DMS79 treated with DMSO at 0.1 percent for 48 hours (cell line): ENCODE measurements around the gene NOA1.

Experiments used
- DNase-seq: peaks from one replicate; lab custom pipeline; 2025; lab: John Stamatoyannopoulos, UW

The NOA1 gene

DNA sequence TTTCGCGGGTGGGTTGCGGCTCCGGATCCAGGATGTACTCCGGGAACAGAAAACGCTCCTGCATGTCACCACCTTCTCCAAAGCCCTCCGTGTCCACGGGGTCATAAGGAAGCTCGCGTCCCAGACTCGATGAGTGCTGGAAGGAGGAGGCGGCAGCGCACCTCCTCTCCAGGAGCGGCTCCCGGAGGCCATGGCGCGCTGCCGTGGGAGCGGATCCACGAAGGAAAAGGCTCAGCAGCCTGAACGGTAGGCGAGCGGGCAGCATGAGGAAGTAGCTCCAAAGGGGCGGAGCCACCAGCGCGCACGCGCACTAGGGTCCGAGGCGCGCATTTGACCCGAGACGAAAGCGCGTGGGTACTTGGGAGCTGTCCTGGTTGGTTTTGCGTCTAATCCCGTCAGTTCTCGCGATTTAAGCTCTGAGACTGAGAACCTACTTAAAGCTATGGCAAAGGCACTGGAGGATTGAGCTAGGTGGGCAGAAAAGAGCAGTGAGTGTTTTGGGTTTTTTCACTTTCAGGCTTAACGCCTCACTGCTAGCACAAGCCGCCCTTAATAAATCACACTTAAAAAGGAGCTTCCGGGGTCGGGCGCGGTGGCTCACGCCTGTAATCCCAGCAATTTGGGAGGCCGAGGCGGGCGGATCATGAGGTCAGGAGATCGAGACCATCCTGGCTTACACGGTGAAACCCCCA is at the start of gene NOA1:
TSS of gene NOA1 (minus strand) at position 286 of the 692 bp plus-strand sequence. CDS start at position 265, 21 bp downstream.
- peak; percentile 91 for DNase-seq

DNA sequence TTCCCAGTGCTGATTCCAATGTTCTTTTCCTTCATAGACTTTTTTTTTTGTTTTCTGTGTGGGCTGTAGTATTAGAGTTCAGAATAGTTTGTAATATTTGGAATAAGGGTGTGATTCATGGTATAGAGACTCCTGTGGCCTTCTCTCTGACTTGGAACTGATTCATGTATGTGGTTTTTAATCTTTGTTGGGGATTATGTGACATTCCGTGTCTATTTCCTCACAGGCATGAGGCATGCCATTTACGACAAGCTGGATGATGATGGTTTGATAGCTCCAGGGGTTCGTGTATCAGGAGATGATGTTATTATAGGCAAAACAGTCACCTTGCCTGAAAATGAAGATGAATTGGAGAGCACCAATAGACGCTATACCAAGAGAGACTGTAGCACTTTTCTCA is 45.7 kb upstream of the NOA1 start:
- DNase-seq, result no peak

DNA sequence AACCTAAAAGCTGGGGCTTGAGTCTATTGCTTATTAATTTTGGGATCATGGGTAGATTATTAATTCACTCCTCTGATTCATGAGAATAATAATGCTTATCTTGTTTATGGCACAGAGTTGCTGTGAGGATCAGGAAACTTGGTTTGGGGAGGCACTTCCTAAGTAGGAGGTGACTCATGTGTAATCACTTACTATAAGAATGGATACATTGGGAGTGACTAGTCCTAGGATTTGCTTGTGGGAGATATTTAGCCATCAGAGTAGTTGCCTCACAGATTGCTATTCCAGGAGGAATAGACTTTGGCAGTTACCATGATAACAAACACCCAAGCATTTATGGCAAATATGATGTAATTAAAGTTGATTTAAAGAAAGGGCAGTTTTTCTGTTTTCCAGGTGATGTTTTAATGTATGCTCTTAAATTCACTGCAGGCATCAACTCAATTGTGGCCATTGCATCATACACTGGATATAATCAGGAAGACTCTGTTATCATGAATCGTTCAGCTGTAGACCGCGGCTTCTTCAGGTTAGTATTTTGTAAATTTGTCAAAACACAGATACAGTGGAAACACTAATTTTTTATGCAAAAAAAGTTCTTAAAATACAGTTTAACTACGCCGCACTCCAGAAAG is 43.2 kb upstream of the NOA1 start:
- DNase-seq, result no peak

DNA sequence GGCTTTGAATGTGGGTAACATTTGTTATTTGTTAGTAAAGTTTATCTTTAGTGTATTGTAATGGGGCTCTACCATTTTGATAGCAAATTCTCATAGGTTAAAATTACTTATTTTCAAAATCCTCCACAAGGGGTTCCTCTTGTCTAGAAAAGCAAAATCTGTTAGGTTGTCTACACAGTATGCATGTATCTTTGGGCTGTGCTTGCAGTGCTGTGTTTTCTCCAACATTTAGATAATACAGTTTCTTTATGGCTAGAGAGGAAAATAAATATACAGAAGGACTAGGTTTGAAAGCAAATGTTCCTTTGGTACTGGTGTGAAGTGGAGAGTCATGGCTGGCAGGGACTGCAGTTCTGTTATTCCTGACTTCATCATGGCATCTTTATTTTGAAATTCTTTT is 41.6 kb upstream of the NOA1 start:
- DNase-seq, result no peak

DNA sequence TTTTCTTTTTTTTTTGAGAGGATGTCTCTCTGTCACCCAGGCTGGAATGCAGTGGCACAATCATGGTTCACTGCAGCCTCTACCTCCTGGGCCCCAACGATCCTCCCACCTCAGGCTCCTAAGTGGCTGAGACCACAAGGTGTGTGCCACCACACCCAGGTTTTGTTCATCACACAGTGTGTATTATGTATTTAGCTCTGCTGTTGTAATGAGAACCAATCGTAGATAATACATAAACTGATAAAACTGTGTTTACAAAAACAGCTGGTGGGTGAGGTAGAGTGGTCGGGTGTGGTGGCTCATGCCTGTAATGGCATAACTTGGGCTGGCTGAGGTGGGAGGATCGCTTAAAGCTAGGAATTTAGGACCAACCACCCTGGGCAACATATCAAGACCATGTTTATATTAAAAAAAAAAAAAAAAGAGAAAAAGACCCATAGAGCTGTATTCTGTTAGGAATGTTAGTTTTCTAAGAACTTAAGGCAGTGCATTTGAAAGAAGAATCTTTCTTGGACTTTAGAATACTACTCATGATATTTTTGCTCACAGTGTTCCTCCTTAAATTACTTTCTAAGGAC is 36.2 kb upstream of the NOA1 start:
- DNase-seq, result no peak

DNA sequence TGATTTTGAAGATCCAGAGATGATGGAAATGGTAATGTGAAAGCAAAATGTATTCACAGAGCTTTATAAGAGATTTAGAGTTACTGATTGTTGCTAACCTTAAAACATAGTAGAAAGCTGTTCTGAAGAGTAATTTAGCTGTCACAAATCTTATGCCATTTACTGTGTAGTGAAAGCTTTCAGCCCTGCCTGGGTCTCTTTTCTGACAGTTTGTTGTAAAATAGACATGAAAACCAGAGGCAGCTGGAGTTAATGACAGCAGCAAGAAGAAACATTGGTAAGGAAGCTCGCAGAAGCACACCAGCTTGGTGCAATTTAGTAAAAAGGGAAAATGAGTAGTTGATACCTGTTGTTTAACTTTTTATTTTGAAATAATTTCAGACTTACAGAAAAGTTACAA is 22.3 kb upstream of the NOA1 start:
- no peak for DNase-seq

DNA sequence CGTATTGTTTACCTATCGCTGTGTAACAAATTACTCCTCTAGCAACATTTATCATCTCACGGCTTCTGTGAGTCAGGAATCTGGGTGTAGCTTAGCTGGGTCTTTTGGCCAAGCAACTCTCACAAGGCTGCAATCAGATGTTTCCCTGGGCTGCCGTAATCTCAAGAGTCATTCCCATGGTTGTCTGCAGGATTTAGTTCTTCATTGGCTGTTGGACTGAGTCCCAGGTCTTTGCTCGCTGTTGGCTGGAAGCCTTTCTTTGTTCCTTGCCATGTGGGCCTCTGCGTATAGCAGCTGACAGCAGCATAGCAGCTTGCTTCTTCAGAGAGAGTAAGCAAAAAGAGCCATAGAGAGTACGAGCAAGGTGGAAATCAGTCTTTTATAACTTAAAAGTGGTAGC is 18.1 kb upstream of the NOA1 start:
- DNase-seq, result no peak

DNA sequence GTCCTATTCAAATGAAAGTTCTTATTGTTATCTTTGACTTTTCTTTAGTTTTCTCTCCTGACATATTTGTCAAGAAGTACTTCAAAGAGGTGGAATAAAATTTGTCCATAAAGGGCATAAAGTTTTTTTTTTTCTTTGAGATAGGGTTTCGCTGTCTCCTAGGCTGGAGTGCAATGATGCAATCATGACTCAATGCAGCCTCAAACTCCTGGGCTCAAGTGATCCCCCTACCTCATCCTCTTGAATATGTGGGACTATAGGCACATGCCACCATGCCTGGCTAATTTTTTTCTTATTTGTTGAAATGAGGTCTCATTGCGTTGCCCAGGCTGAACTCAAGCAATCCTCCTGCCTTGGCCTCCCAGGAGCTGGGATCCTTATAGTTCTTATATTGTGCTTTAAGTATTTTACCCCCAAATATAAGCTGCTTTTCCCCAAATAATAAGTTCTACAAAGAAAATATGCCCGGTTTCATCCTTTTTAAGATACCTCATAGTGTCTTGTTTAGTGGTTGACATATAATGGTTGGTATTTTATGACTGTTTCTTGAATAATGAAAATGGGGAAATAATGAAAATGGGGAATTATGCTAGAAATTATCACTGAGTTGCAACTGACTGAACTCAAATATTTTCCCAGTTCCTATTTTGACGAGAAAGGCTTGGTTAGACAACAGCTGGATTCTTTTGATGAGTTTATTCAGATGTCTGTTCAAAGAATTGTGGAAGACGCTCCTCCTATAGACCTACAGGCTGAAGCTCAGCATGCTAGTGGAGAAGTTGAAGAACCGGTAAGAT is 12.9 kb upstream of the NOA1 start:
- no peak for DNase-seq

DNA sequence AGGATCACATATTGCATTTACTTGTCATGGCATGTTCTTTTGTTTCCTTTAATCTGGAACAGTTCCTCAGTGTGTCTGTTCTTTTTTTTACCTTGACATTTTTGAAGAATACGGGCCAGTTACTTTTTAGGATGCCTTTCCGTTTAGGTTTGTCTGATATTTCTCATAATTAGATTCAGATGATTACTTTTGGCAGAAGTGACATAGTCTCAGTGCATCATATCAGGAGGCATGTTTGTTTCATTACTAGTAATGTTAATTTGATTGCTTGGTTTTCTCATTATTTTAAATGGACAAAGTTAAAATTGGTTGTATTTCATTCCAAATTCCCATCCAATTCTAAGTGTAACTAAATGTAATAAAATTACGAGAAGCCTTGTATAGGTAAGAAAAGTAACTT is 9.5 kb upstream of the NOA1 start:
- no peak for DNase-seq

DNA sequence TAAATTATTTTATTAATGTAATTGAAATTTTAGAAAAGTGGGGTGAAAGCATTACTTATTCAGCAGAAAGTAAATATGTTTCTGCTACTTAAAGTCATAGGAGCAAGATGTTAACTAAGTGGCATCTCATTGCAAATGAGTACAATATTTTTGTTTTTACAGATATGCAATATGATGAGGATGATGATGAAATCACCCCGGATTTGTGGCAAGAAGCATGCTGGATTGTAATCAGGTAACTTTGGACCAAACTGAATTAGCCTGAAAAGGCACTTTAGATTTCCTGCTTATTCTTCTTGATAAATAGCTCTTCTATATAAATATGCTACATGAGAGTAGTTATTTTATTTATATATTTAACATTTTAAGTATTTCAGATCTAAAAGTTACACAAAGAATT is 8.8 kb upstream of the NOA1 start:
- DNase-seq, result no peak

DNA sequence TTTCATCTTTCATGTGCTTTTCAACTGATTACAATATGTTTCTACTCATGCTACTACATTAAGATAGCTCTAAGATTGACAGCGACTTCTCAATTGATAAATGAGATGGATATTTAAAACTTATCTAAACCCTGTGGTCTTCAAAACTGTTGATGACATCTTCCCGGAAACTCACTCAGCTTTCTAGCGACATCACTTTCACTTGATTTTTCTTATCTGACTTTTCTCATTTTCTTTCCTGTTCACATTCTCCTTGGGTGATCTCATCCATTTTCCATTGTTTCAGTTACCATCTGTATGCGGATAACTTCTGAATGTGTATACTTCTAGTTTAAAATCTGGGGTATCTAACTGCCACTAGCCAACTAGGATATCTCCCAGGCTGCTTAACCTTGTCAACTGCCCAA is 4.4 kb upstream of the NOA1 start:
- DNase-seq, result no peak

DNA sequence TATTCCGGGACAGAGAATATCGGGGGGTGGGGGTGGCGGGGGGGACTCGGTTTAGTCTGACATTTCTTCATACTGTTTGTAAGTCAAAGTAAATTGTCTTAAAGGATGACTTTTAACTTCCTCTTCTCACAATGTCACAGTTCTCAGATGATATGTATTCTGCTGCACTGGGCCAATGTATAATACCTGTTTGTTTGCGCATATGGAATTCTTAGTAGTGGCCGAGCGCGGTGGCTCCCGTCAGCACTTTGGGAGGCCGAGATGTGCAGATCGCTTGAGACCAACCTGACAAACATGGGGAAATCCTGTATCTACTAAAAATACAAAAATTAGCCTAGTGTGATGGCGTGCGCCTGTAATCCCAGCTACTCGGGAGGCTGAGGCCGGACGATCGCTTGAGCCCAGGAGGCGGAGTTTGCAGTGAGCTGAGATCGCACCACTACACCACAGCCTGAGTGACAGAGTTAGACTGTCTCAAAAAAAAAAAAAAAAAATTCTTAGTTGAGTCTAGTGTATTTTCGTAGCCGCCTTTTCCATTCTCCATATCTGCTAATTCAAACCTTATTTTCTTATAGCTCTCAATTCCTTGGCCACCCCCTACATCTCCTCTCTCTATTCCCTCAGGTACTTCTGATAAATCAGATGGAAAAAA is 2.1 kb upstream of the NOA1 start:
- DNase-seq, result no peak

DNA sequence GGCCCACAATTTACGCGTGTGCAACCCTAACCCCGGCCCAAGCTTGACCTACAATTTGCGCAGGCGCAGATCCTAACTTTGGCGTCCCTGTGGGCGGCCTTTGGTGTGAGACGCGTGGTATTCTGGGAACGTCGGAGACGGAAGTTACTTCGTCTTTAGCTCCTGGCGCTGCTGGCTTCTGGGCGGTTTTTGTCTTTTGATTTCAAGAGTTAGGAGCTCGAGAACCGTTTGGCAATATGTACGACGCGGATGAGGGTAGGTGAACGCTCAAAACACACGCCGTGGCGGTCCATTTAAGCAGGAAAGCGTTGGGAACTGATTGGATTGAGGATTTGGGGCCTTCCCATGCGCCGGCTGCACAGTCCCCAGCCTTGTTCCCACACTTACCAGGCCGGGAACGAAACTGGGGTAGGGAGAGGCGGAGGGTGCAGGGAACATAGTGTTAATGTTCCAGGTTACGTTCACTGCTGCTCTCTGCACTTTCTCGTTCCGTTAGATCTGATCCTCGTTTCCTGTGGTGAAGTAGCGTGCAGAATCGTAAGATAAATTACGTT is 1.4 kb upstream of the NOA1 start, which contains the start of gene POLR2B:
TSS of gene POLR2B (plus strand) at position 147 of the 554 bp plus-strand sequence. CDS start at position 237, 90 bp downstream.
- DNase-seq, result peak; percentile 89

DNA sequence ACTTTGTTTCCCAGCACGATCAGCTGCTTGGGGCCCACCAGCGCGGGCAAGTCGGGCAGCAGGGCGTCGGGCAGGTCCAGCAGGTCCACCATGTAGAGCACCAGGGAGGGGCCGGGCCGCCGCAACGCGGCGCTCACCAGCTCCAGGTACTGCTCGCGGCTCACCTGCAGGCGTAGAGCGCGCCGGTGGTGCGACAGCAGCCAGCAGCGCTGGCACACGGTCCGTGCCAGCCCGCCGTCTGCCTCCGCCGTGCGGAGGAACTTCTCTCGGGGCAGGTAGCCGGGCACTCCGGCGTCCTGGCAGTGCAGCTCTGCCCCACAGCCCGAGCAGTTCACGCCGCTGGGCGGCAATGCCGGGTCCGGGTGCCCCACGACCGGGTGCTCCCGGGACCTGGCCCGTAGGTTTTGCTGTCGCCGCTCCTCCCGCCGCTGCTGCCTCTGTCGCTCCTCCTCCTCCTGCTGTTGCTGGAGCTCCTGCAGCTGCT is 527 bp downstream of the NOA1 start:
- DNase-seq, result no peak

DNA sequence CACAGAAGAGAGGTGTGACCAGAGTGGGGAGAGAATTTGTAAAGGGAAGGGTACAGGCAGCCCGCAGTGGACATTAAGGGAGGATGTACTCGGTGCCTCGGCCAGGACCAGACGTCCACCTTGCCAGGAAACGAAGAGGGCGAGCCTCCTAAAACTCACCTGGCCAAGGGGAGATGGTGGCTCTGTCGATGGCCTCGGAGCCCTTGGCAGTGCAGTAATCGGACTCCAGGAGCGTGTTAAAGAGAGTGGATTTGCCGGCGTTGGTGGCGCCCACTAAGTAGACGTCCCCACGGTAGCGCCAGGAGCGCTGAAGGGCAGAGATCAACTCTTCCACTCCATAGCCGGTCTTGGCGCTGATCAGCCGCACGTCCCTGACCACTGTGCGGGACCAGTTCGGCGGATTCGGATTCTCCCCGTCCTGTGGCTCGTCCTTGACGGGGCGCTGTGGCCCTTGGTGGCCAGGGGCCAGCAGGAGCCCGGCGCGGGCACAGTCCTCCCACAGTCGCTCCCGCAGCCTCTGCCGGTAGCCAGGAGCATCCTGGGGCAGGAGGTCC is 1.0 kb downstream of the NOA1 start:
- peak; percentile 10 for DNase-seq

DNA sequence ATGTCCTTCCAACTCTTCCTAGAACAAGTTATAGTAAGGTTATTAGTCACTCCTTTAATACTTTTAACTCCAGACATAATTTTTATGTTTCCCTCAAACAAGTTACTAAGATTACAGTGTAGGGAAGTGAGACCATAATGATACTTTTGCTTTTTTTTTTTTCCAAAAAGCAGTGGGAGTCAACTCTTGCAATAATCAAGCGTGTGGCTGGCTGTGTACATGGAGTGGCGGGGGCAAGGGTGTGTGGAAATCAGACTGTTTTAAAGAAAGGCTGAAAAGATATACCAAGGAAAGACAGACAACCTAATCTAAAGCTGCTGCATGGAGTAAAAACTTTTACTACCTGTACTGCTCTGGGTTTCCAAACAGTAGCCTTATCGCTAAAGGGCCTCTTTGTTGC is 4.1 kb downstream of the NOA1 start:
- DNase-seq, result no peak

DNA sequence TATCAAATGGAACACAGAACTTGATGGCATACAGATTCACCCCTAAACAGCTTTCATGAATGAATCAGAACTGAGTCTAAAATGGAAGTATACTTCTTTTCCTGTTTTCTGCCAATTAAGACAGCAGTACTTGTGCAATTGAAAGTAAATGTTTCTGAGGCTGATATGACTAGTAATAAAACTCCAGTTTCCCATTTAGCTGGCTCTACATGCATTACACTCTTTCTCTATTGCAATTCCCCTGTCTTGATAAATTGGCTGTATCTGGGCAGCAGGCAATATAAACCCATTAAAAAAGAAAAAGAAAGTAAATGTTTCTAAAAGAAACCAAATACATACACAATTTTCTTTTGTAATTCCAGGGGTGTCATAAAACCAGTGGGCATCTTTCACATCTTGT is 4.6 kb downstream of the NOA1 start:
- DNase-seq, result no peak

DNA sequence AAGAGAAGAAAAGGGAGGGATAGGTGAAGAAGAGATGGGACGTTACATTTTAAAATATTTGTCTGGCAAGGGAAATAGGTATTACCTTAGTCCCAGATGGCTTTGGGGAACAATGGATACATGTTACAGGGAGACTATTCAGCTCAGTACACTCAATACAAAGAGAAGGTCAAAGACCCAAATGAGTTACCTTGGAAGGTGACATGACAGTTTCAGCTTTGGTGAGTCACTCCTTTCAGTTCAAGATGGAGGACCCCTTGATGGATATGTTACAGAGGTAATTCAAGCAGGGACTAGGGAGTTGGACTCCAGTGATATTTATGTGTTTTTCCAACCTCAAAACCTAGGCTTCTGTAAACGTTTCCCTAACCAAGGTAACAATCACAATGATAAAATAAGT is 5.0 kb downstream of the NOA1 start:
- no peak for DNase-seq

DNA sequence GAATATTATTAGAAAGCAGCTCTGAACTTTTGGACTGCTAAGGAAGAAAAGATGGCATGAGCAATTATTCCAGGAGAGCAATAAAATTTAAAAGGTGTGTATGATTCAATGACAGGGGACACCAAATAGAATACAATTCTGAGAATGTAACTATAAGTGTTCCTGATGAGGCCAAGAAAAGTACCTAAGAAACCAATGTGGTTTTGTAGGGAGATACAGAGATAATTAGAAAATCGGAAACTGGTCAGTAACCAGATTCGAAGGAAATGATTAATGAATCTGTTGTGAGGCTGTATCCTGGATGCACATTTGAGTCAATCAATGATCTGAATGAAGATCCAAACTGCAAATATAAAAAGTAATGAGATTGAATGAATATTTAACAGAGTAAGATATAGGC is 6.0 kb downstream of the NOA1 start:
- no peak for DNase-seq

DNA sequence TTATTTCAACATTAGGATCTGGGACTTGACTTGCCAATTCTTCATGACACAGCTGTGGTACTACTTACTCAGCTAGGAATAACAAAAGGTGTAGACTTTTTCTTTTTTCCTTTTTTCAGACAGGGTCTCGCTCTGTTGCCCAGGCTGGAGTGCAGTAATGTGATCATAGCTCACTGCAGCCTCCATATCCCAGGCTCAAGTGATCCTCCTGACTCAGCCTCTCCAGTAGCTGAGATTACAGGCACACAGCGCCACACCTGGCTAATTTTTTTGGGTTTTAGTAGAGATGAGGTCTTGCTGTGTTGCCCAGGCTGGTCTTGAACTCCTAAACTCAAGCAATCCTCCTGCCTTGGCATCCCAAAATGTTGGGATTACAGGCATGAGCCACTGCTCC is 16.3 kb downstream of the NOA1 start:
- no peak for DNase-seq

DNA sequence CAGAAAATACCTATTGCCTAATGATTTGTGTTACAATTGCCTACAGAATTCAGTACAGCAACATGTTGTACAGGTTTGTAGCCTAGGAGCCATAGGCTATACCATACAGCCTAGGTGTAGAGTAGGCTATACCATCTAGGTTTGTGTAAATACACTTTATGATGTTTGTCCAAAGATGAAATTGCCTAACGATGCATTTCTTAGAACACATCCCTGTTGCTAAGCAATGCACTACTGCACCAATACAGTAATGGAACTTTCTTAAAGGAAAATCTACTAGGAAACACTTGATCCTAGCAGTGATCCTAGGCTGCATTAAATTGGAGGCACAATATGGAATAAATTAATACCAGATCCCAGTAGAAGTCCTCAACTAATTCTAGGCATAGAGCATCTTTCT is 18.3 kb downstream of the NOA1 start:
- DNase-seq, result peak; percentile 20
